GM12878 (cell line): ENCODE measurements around the gene WDR53. TPM values are rescaled to one million over a fixed set of nuclear protein-coding genes. Genes with fewer than 3 reads are reported as not detected.

Source experiments
- BACH1 ChIP-seq: fragments of 450-650 bp; IDR thresholded peaks from 2 replicates; pipeline ENCODE4 v1.6.1; 2017; ENCODE audit warnings: mild to moderate bottlenecking, borderline replicate concordance
- BCLAF1 ChIP-seq: fragments of 450-650 bp; IDR thresholded peaks from 2 replicates; pipeline ENCODE4 v1.6.1; 2017; ENCODE audit warnings: antibody characterized with exemption, mild to moderate bottlenecking, moderate library complexity
- BHLHE40 ChIP-seq, 2 experiments: fragments of 450-650 bp in 1 of 2; IDR thresholded peaks; 2 replicates each; pipeline ENCODE4 v1.6.1; 2011 to 2017; ENCODE audit warnings: low read depth in 2 of 2, borderline replicate concordance in 1 of 2, improper control_type of control experiment in 1 of 2, low read length in 1 of 2, mild to moderate bottlenecking in 1 of 2
- DPF2 ChIP-seq: fragments of 450-650 bp; IDR thresholded peaks from 2 replicates; pipeline ENCODE4 v1.6.1; 2017; ENCODE audit warnings: mild to moderate bottlenecking
- EP300 ChIP-seq, 2 experiments: fragments of 150-350 bp in 1 of 2; IDR thresholded peaks; 2 replicates each; pipeline ENCODE4 v1.6.1; 2011 to 2012; ENCODE audit warnings: low read depth in 2 of 2, low read length in 2 of 2, borderline replicate concordance in 1 of 2, improper control_type of control experiment in 1 of 2, inconsistent platforms in 1 of 2; ENCODE audit not compliant: control insufficient read depth in 1 of 2
- ETV6 ChIP-seq, 2 experiments: fragments of 450-650 bp in 1 of 2; IDR thresholded peaks in 1 of 2; conservative IDR thresholded peaks in 1 of 2; 2 replicates each; pipeline ENCODE4 v1.6.1; 2014; ENCODE audit warnings: antibody characterized with exemption in 1 of 2, borderline replicate concordance in 1 of 2, low read depth in 1 of 2, mild to moderate bottlenecking in 1 of 2, moderate library complexity in 1 of 2
- EZH2 ChIP-seq: IDR thresholded peaks from 2 replicates; pipeline ENCODE4 v1.6.1; 2012; ENCODE audit warnings: low read depth, mild to moderate bottlenecking, control low read depth, inconsistent platforms, low read length, borderline replicate concordance; ENCODE audit not compliant: control insufficient read depth
- MAX ChIP-seq: IDR thresholded peaks from 2 replicates; pipeline ENCODE4 v1.6.1; 2012; ENCODE audit warnings: low read depth, low read length, improper control_type of control experiment
- MXI1 ChIP-seq: fragments of 150-350 bp; IDR thresholded peaks from 2 replicates; pipeline ENCODE4 v1.6.1; 2011; ENCODE audit warnings: low read depth, mild to moderate bottlenecking, inconsistent platforms, low read length, improper control_type of control experiment
- MYB ChIP-seq: fragments of 150-350 bp; IDR thresholded peaks from 2 replicates; pipeline ENCODE4 v1.6.1; 2014; ENCODE audit warnings: mild to moderate bottlenecking, low read depth, low read length, borderline replicate concordance
- POU2F2 ChIP-seq: IDR thresholded peaks from 3 replicates; pipeline ENCODE4 v1.6.1; 2011; ENCODE audit warnings: low read depth, mild to moderate bottlenecking, low read length, borderline replicate concordance
- RB1 ChIP-seq: fragments of 450-650 bp; formaldehyde crosslinking; IDR thresholded peaks from 2 replicates; pipeline ENCODE4 v1.6.1; 2017; ENCODE audit warnings: mild to moderate bottlenecking, borderline replicate concordance
- RELB ChIP-seq: fragments of 450-650 bp; IDR thresholded peaks from 2 replicates; pipeline ENCODE4 v1.6.1; 2017; ENCODE audit warnings: low read depth, mild to moderate bottlenecking, moderate library complexity
- RUNX3 ChIP-seq: IDR thresholded peaks from 2 replicates; pipeline ENCODE4 v1.6.1; 2012; ENCODE audit warnings: low read length, inconsistent platforms
- SMAD1 ChIP-seq: fragments of 450-650 bp; IDR thresholded peaks from 2 replicates; pipeline ENCODE4 v1.6.1; 2018; ENCODE audit warnings: mild to moderate bottlenecking, low read depth; ENCODE audit not compliant: partially characterized antibody
- SMC3 ChIP-seq: IDR thresholded peaks from 2 replicates; pipeline ENCODE4 v1.6.1; 2011; ENCODE audit warnings: low read length, improper control_type of control experiment, borderline replicate concordance
- SP1 ChIP-seq: IDR thresholded peaks from one replicate; pipeline ENCODE4 v1.6.1; 2011; ENCODE audit warnings: low read depth, low read length
- TCF7 ChIP-seq: IDR thresholded peaks from 2 replicates; pipeline ENCODE4 v1.6.1; 2014; ENCODE audit warnings: antibody characterized with exemption, borderline replicate concordance
- ZBTB40 ChIP-seq: fragments of 450-650 bp; IDR thresholded peaks from 2 replicates; pipeline ENCODE4 v1.6.1; 2016; ENCODE audit warnings: mild to moderate bottlenecking, moderate library complexity, borderline replicate concordance
- polyA plus RNA-seq, 11 experiments: library from polyadenylated mRNA; depleted of rRNA in 4 of 11; unstranded in 6 of 11; stranded (reverse) in 5 of 11; fragments of >200 nt; fragmentation: Nextera tagmentation in 4 of 11; fragmentation: Illumina TruSeq in 1 of 11; extraction: Ambion mirVana in 4 of 11; extraction: Trizol in 1 of 11; gene quantifications; 1 replicate in 1 of 11; 2 replicates in 10 of 11; pipeline versions ENCODE4 v1.2.1 to v1.2.3, GENCODE V29; 2011 to 2016; ENCODE audit warnings: inconsistent platforms in 2 of 11, missing spikeins in 2 of 11, low read depth in 1 of 11
- total RNA-seq, 4 experiments: library from RNA; depleted of rRNA in 3 of 4; stranded (reverse); fragments of >200 nt in 3 of 4; fragmentation: Illumina TruSeq in 1 of 4; extraction: Trizol in 1 of 4; gene quantifications; 2 replicates each; pipeline versions ENCODE4 v1.2.1 to v1.2.3, GENCODE V29; 2013 to 2021

WDR53 gene
- total and polyA plus RNA-seq, 10 of the 15 experiments (the other 5 are each of a cell fraction or from before 2014, with no cell fraction given) = 7.7 to 20.3 (median 15.7) TPM

GRCh38 chr3:196568246-196569002 lies at the start of gene WDR53, which contains the start of gene FBXO45 (continued):
- TF ChIP-seq MYB (peak; percentile 72; the same call in 1 of the 2 replicates), ETV6 (conservative IDR thresholded peaks at IDR 0.05 in 1 of 2, IDR thresholded peaks at IDR 0.05 in 1 of 2; ENCODE audit: borderline replicate concordance in 1 of 2, low read depth in 1 of 2) (no peak; a peak in 1 of 4 replicates), TCF7 (no peak), RUNX3 (peak; percentile 73), RB1 (peak; percentile 96; the same call in 1 of the 2 replicates), SP1 (peak; percentile 78), BHLHE40 (IDR thresholded peaks at IDR 0.05; ENCODE audit: borderline replicate concordance in 1 of 2, low read depth in 2 of 2, low read length in 1 of 2) (peak; percentile 52 to 85; a peak in 3 of 4 replicates), BACH1 (peak; percentile 64), RELB (peak; percentile 97), DPF2 (peak; percentile 84), ZBTB40 (peak; percentile 88), POU2F2 (peak; percentile 73; the same call in 1 of the 3 replicates), SMC3 (no peak), MAX (peak; percentile 80), MXI1 (peak; percentile 95), EP300 (IDR thresholded peaks at IDR 0.05; ENCODE audit: borderline replicate concordance in 1 of 2, control insufficient read depth in 1 of 2, low read depth in 2 of 2, low read length in 2 of 2) (no peak), EZH2 (no peak), BCLAF1 (no peak), SMAD1 (no peak)
